LNCAP (cell line): ENCODE data around the gene C1GALT1.

Experiments
- CTCF ChIP-seq: fragments of 450-650 bp; IDR thresholded peaks from 2 replicates; pipeline ENCODE4 v1.5.1; 2017; ENCODE audit warnings: mild to moderate bottlenecking

C1GALT1 gene

GRCh38 chr7:7293092-7293491 lies 110.7 kb downstream of the C1GALT1 start:
- TF ChIP-seq CTCF: no peak

DNA sequence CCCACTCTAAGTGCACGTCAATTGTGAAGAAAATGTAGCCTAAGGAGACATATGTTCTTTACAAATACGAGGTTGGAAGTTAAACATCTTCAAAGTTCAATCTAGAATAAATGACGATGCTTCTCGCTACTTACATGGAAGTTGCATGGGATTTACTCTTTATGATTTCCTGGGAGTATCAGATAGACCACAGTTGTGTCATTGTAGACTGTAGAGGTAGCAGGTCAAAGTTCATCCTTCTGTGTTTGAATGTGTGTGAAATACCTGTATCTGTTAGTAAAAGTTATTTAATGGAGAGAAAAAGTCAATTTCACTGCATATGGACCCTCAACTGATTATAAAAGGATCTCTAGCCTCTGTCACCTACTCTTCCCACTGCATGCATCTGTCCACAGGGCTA lies 112.6 kb downstream of the C1GALT1 start:
- no peak for TF ChIP-seq CTCF
